ENCODE data around the gene RIN2.

The RIN2 gene

GRCh38 chr20:19767070-19767469 is 9.0 kb downstream of the RIN2 start:
- DNase-seq: no peak

GRCh38 chr20:19768325-19768842 is 10.3 kb downstream of the RIN2 start:
- DNase-seq: no peak

- no peak for DNase-seq
These were observed 11.4 kb downstream of the RIN2 start for GRCh38 chr20:19769507-19769906.

- DNase-seq: no peak
These were observed 12.3 kb downstream of the RIN2 start for GRCh38 chr20:19770375-19770774.

GRCh38 chr20:19771031-19771430 is 13.0 kb downstream of the RIN2 start:
- DNase-seq: no peak

- DNase-seq: no peak
These were observed 15.4 kb downstream of the RIN2 start for GRCh38 chr20:19773471-19773870.

- DNase-seq: no peak
These were observed 16.3 kb downstream of the RIN2 start for GRCh38 chr20:19774135-19774933.

GRCh38 chr20:19775353-19776253 is 17.5 kb downstream of the RIN2 start:
- DNase-seq: no peak

GRCh38 chr20:19777315-19777714 is 19.3 kb downstream of the RIN2 start:
- DNase-seq: no peak

GRCh38 chr20:19777981-19778380 is 19.9 kb downstream of the RIN2 start:
- no peak for DNase-seq

GRCh38 chr20:19778404-19778803 is 20.3 kb downstream of the RIN2 start:
- no peak for DNase-seq

- DNase-seq: no peak
These were observed 21.6 kb downstream of the RIN2 start for GRCh38 chr20:19779634-19780033.

- DNase-seq: no peak
These were observed 22.2 kb downstream of the RIN2 start for GRCh38 chr20:19780261-19780660.

- DNase-seq: no peak
These were observed 23.2 kb downstream of the RIN2 start for GRCh38 chr20:19781235-19781634.

- DNase-seq: no peak
These were observed 24.6 kb downstream of the RIN2 start for GRCh38 chr20:19782669-19783068.

- DNase-seq: no peak
These were observed 25.9 kb downstream of the RIN2 start for GRCh38 chr20:19783966-19784401.

GRCh38 chr20:19784511-19785172 is 26.6 kb downstream of the RIN2 start:
- DNase-seq: peak; percentile 7

GRCh38 chr20:19785173-19785982 is 27.3 kb downstream of the RIN2 start:
- no peak for DNase-seq

- no peak for DNase-seq
These were observed 27.9 kb downstream of the RIN2 start for GRCh38 chr20:19785983-19786285.

- DNase-seq: no peak
These were observed 28.3 kb downstream of the RIN2 start for GRCh38 chr20:19786311-19786710.

- DNase-seq: no peak
These were observed 29.3 kb downstream of the RIN2 start for GRCh38 chr20:19787366-19787765.

- no peak for DNase-seq
These were observed 31.0 kb downstream of the RIN2 start for GRCh38 chr20:19789009-19789408.

- DNase-seq: no peak
These were observed 31.4 kb downstream of the RIN2 start for GRCh38 chr20:19789446-19789845.

Data from stimulated activated naive CD4-positive, alpha-beta T cell treated with Interleukin-2 at 50 U/mL for 16 hours (primary cell).